ENCODE results near the gene KATNB1.
"Not testable (repeated sequence)": the region's sequence is repeated elsewhere in the genome, so short reads cannot be mapped to it uniquely, and the experiment has no call there.

Gene KATNB1

DNA sequence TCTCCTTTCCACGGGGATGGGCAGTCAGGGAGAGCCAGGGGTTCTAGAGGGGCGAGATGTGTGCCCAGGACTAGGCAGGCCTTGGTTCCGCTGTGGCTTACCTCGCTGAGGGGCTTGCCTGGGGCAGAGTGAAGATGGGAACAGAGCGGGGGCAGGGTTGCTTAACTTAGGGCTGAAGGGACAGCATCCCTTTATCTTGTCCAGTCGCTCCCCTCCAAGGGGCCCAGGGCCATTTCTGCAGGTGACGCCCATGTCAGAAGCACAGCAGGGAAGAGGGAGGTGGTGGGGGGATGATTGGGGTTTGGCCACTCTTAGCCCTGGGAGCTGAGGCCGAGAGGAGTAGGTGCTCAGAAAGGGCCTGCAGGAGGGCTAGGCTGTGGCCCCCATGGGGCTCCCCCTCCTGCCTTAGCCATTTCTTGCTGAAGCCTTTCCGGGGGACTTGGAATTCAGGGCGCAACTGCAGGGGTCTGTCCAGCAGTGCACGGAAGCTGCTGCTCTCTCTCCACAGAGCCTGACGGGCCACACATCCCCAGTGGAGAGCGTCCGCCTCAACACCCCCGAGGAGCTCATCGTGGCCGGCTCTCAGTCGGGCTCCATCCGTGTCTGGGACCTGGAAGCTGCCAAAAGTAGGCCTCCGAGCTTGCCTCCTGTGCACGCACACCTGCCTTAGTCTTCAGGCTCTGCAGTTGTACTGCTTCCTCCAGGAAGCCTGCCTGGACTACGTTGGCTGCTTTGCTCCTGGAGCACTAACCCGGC lies 8.5 kb downstream of the KATNB1 start:
- ATAC-seq, result no peak
- TF ChIP-seq PPARA (CRISPR knock-in tag; IDR thresholded peaks at IDR 0.05; ENCODE audit: borderline replicate concordance), result no peak
- TF ChIP-seq ISL1 (CRISPR knock-in tag; IDR thresholded peaks at IDR 0.05), result no peak
- no peak for TF ChIP-seq ZNF70 (CRISPR knock-in tag; IDR thresholded peaks at IDR 0.05)
- TF ChIP-seq CSRNP3 (CRISPR knock-in tag; IDR thresholded peaks at IDR 0.05), result no peak
- TF ChIP-seq, protein P1, sequence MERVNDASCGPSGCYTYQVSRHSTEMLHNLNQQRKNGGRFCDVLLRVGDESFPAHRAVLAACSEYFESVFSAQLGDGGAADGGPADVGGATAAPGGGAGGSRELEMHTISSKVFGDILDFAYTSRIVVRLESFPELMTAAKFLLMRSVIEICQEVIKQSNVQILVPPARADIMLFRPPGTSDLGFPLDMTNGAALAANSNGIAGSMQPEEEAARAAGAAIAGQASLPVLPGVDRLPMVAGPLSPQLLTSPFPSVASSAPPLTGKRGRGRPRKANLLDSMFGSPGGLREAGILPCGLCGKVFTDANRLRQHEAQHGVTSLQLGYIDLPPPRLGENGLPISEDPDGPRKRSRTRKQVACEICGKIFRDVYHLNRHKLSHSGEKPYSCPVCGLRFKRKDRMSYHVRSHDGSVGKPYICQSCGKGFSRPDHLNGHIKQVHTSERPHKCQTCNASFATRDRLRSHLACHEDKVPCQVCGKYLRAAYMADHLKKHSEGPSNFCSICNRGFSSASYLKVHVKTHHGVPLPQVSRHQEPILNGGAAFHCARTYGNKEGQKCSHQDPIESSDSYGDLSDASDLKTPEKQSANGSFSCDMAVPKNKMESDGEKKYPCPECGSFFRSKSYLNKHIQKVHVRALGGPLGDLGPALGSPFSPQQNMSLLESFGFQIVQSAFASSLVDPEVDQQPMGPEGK (CRISPR knock-in tag; IDR thresholded peaks at IDR 0.05; ENCODE audit: borderline replicate concordance), result no peak
- TF ChIP-seq ZNF8 (CRISPR knock-in tag; IDR thresholded peaks at IDR 0.05), result no peak
- no peak for TF ChIP-seq TOX (CRISPR knock-in tag; IDR thresholded peaks at IDR 0.05; ENCODE audit: borderline replicate concordance)
- TF ChIP-seq TCF4 (CRISPR knock-in tag; IDR thresholded peaks at IDR 0.05; ENCODE audit: borderline replicate concordance), result no peak
- no peak for TF ChIP-seq RARB (CRISPR knock-in tag; IDR thresholded peaks at IDR 0.05)
- TF ChIP-seq GLIS3 (CRISPR knock-in tag; IDR thresholded peaks at IDR 0.05), result no peak
- TF ChIP-seq, protein P2, sequence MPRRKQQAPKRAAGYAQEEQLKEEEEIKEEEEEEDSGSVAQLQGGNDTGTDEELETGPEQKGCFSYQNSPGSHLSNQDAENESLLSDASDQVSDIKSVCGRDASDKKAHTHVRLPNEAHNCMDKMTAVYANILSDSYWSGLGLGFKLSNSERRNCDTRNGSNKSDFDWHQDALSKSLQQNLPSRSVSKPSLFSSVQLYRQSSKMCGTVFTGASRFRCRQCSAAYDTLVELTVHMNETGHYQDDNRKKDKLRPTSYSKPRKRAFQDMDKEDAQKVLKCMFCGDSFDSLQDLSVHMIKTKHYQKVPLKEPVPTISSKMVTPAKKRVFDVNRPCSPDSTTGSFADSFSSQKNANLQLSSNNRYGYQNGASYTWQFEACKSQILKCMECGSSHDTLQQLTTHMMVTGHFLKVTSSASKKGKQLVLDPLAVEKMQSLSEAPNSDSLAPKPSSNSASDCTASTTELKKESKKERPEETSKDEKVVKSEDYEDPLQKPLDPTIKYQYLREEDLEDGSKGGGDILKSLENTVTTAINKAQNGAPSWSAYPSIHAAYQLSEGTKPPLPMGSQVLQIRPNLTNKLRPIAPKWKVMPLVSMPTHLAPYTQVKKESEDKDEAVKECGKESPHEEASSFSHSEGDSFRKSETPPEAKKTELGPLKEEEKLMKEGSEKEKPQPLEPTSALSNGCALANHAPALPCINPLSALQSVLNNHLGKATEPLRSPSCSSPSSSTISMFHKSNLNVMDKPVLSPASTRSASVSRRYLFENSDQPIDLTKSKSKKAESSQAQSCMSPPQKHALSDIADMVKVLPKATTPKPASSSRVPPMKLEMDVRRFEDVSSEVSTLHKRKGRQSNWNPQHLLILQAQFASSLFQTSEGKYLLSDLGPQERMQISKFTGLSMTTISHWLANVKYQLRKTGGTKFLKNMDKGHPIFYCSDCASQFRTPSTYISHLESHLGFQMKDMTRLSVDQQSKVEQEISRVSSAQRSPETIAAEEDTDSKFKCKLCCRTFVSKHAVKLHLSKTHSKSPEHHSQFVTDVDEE (CRISPR knock-in tag; IDR thresholded peaks at IDR 0.05), result no peak
- TF ChIP-seq ZFP3 (CRISPR knock-in tag; IDR thresholded peaks at IDR 0.05), result no peak
- TF ChIP-seq SNAI2 (CRISPR knock-in tag; IDR thresholded peaks at IDR 0.05), result no peak
- no peak for TF ChIP-seq BACH2 (CRISPR knock-in tag; IDR thresholded peaks at IDR 0.05; ENCODE audit: borderline replicate concordance)
- TF ChIP-seq CREB5 (CRISPR knock-in tag; IDR thresholded peaks at IDR 0.05; ENCODE audit: low read depth), result no peak

- ATAC-seq, result no peak
- no peak for TF ChIP-seq ESRRG (CRISPR knock-in tag; IDR thresholded peaks at IDR 0.05)
- TF ChIP-seq ZNF8 (CRISPR knock-in tag; IDR thresholded peaks at IDR 0.05), result no peak
- no peak for TF ChIP-seq RARB (CRISPR knock-in tag; IDR thresholded peaks at IDR 0.05)
Observed at GRCh38 chr16:57744642-57744903, 9.0 kb downstream of the KATNB1 start.

DNA sequence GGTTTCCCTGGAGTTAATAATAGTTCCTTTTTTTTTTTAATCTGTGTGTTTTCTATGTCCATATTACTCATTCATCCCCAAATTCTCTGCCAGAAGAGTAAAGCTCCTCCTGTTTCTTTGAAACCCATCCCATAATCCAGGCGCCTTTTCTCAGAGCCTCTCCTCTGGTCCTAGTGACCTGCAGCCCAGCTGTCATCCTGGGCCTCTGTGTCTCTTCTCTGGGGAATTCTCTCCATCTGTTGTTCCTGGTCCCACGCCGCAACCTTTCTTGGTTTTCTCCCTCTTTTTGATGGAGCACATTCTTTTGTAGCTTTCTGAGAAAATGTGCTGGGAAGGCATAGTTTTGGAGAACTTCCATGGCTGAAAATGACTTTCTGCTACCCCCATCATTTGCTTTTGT lies 10.2 kb downstream of the KATNB1 start:
- no peak for ATAC-seq
- TF ChIP-seq CREB5 (CRISPR knock-in tag; IDR thresholded peaks at IDR 0.05; ENCODE audit: low read depth) (no peak), ARNTL (CRISPR knock-in tag; IDR thresholded peaks at IDR 0.05; ENCODE audit: borderline replicate concordance, low read depth) (no peak), ZNF8 (CRISPR knock-in tag; IDR thresholded peaks at IDR 0.05) (no peak), CSDC2 (CRISPR knock-in tag; IDR thresholded peaks at IDR 0.05) (no peak)
- TF ChIP-seq, protein P2 (CRISPR knock-in tag; IDR thresholded peaks at IDR 0.05), result no peak

GRCh38 chr16:57746316-57746715 lies 10.7 kb downstream of the KATNB1 start:
- not testable (repeated sequence) for ATAC-seq
